BE2C (cell line): Measurements from ENCODE around the gene ARL11.

ENCODE experiments used
- DNase-seq: peaks from one replicate; pipeline ENCODE4 v3.0.0-alpha.2; 2020
- H3K27me3 ChIP-seq: fragments of 250-450 bp; sonication (Bioruptor Pico); 2 replicates; pipeline ENCODE4 v1.5.1; 2020; ENCODE audit warnings: mild to moderate bottlenecking
- H3K36me3 ChIP-seq: fragments of 250-450 bp; sonication (Bioruptor Pico); 2 replicates; pipeline ENCODE4 v1.5.1; 2020; ENCODE audit warnings: mild to moderate bottlenecking
- H3K4me1 ChIP-seq: fragments of 250-450 bp; sonication (Bioruptor Pico); 2 replicates; pipeline ENCODE4 v1.5.1; 2020
- H3K4me3 ChIP-seq: 2 replicates; pipeline ENCODE4 v1.5.1; 2011; ENCODE audit warnings: low read depth, low read length
- H3K9me3 ChIP-seq: fragments of 250-450 bp; sonication (Bioruptor Pico); 2 replicates; pipeline ENCODE4 v1.5.1; 2020
- CTCF ChIP-seq: IDR thresholded peaks from 2 replicates; pipeline ENCODE4 v1.5.1; 2012; ENCODE audit warnings: mild to moderate bottlenecking, low read depth, low read length

Gene ARL11

GRCh38 chr13:49624229-49624628, 4.1 kb upstream of the ARL11 start:
- Histone ChIP-seq H3K4me1 (no peaks in the 10 kb centered on the region), H3K9me3 (no peaks in the 10 kb centered on the region), H3K4me3 (no peak overlapping the region), H3K27me3 (no peaks in the 10 kb centered on the region), H3K36me3 (no peaks in the 10 kb centered on the region)
- TF ChIP-seq CTCF, result no peak
- DNase-seq, result no peak

- no peak for TF ChIP-seq CTCF
- no peaks in the 10 kb centered on the region for H3K9me3 ChIP-seq
- no peak for DNase-seq
- no peaks in the 10 kb centered on the region for H3K36me3 ChIP-seq
- H3K4me3 ChIP-seq, result no peak overlapping the region
- H3K4me1 ChIP-seq, result no peaks in the 10 kb centered on the region
- no peaks in the 10 kb centered on the region for H3K27me3 ChIP-seq
Measured at GRCh38 chr13:49625392-49626079, 2.8 kb upstream of the ARL11 start.

DNA sequence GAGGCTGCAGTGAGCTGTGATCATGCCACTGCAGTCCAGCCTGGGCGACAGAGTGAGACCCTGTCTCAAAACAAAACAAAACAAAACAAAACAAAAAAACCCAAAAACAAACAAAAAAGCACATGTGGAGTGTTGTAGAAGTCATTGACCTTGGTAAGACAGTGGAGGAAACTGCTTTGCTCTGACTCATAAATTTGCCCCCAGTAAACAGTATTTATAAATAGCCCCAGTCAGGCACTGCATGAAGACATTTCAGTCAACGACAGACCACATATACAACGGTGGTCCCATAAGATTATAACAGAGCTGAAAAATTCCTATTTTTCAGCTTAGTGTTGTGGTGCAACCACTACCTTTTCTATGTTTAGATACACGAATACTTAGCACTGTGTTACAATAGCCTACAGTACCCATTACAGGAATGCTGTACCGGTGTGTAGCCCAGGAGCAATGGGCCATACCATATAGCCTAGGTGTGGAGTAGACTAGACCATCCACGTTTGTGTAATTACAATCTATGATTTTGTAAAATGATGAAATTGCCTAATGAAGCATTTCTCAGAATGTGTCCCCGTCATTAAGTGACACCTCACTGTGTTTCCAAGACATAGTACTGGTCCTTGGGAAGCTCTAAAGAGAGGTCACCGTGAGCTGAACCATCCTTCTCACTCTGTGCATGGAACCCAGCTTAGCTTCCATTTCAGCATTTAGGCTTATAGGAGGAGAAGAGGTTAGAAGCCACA, 1.1 kb downstream of the ARL11 start:
- H3K4me3 ChIP-seq, result no peak overlapping the region
- DNase-seq, result no peak
- no peaks in the 10 kb centered on the region for H3K9me3 ChIP-seq
- TF ChIP-seq CTCF, result no peak
- H3K4me1 ChIP-seq, result no peaks in the 10 kb centered on the region
- no peaks in the 10 kb centered on the region for H3K27me3 ChIP-seq
- H3K36me3 ChIP-seq, result no peaks in the 10 kb centered on the region

GRCh38 chr13:49629947-49630346, 1.6 kb downstream of the ARL11 start:
- H3K27me3 ChIP-seq, result no peaks in the 10 kb centered on the region
- H3K36me3 ChIP-seq, result no peaks in the 10 kb centered on the region
- H3K9me3 ChIP-seq, result no peaks in the 10 kb centered on the region
- no peak for TF ChIP-seq CTCF
- no peak overlapping the region for H3K4me3 ChIP-seq
- H3K4me1 ChIP-seq, result no peaks in the 10 kb centered on the region
- no peak for DNase-seq

DNA sequence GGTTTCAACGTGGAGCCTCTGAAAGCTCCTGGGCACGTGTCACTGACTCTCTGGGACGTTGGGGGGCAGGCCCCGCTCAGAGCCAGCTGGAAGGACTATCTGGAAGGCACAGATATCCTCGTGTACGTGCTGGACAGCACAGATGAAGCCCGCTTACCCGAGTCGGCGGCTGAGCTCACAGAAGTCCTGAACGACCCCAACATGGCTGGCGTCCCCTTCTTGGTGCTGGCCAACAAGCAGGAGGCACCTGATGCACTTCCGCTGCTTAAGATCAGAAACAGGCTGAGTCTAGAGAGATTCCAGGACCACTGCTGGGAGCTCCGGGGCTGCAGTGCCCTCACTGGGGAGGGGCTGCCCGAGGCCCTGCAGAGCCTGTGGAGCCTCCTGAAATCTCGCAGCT, 2.3 kb downstream of the ARL11 start:
- H3K36me3 ChIP-seq, result no peaks in the 10 kb centered on the region
- no peaks in the 10 kb centered on the region for H3K27me3 ChIP-seq
- H3K9me3 ChIP-seq, result no peaks in the 10 kb centered on the region
- no peak for TF ChIP-seq CTCF
- H3K4me3 ChIP-seq, result no peak overlapping the region
- no peak for DNase-seq
- H3K4me1 ChIP-seq, result no peaks in the 10 kb centered on the region

DNA sequence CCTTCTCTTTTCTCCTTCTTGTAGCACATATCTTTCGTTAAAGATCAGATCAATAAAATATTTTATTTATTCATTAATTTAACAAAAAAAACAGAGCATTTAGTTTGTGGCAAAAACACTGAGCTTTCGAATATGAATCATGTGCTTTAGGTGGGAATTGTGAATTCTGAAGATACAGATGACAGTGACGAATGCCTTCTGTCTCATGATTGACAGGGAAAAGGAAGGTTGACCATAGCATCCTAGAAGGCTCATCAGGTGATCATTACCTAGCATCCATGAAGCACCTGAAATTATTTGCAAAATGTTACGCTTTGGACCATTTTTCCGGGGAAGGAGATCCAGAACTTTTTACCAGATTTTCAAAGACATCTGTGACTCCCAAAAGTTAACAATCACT, 3.8 kb downstream of the ARL11 start:
- H3K9me3 ChIP-seq, result no peaks in the 10 kb centered on the region
- no peaks in the 10 kb centered on the region for H3K4me1 ChIP-seq
- no peak overlapping the region for H3K4me3 ChIP-seq
- H3K27me3 ChIP-seq, result no peaks in the 10 kb centered on the region
- TF ChIP-seq CTCF, result no peak
- DNase-seq, result no peak
- H3K36me3 ChIP-seq, result no peaks in the 10 kb centered on the region
